Esophagus mucosa (tissue), 1 donor: ENCODE results near the gene POC5. TPM values are rescaled to one million over a fixed set of nuclear protein-coding genes. Genes with fewer than 3 reads are reported as not detected.
"Not testable (repeated sequence)": the region's sequence is repeated elsewhere in the genome, so short reads cannot be mapped to it uniquely, and the experiment has no call there.

Source experiments
- ATAC-seq: fragments of 200-7000 bp; cut with Tn5 transposase; one replicate; pipeline ENCODE4 v1.9.1; 2020
- total RNA-seq: library from RNA; stranded (reverse); gene quantifications from one replicate; pipeline ENCODE4 v1.2.4, GENCODE V29; 2023
- donor health status: DM: yes; HTN: yes; CAD: no.

The POC5 gene
- total RNA-seq = 5.5 TPM

GRCh38 chr5:75717082-75717922 is at the start of gene POC5:
POC5 (minus strand) TSS chr5:75717437; CDS start chr5:75712937, 4,500 bp downstream.
- ATAC-seq = peak; percentile 100

- no peak for ATAC-seq
Measured at GRCh38 chr5:75758116-75758515, 40.9 kb upstream of the POC5 start.

GRCh38 chr5:75756981-75757380 is 39.7 kb upstream of the POC5 start:
- ATAC-seq = no peak

- ATAC-seq = no peak
Measured at GRCh38 chr5:75756211-75756610, 39.0 kb upstream of the POC5 start.

GRCh38 chr5:75753182-75753581 is 35.9 kb upstream of the POC5 start:
- no peak for ATAC-seq

- ATAC-seq = no peak
Measured at GRCh38 chr5:75744355-75744754, 27.1 kb upstream of the POC5 start.

- ATAC-seq = no peak
Measured at GRCh38 chr5:75736273-75736672, 19.0 kb upstream of the POC5 start.

- ATAC-seq = peak; percentile 50
Measured at GRCh38 chr5:75734913-75735789, 17.9 kb upstream of the POC5 start.

GRCh38 chr5:75733767-75734166 is 16.5 kb upstream of the POC5 start:
- ATAC-seq = no peak

GRCh38 chr5:75731515-75731914 is 14.3 kb upstream of the POC5 start:
- not testable (repeated sequence) for ATAC-seq

- ATAC-seq = no peak
Measured at GRCh38 chr5:75729321-75729720, 12.1 kb upstream of the POC5 start.

- ATAC-seq = no peak
Measured at GRCh38 chr5:75727931-75728330, 10.7 kb upstream of the POC5 start.

- ATAC-seq = not testable (repeated sequence)
Measured at GRCh38 chr5:75726224-75726623, 9.0 kb upstream of the POC5 start.

- no peak for ATAC-seq
Measured at GRCh38 chr5:75723378-75723777, 6.1 kb upstream of the POC5 start.

- ATAC-seq = no peak
Measured at GRCh38 chr5:75721573-75721972, 4.3 kb upstream of the POC5 start.

- no peak for ATAC-seq
Measured at GRCh38 chr5:75720882-75721281, 3.6 kb upstream of the POC5 start.

GRCh38 chr5:75716715-75717081 is 539 bp downstream of the POC5 start:
- no peak for ATAC-seq

- ATAC-seq = no peak
Measured at GRCh38 chr5:75712091-75712490, 5.1 kb downstream of the POC5 start.

GRCh38 chr5:75711151-75711550 is 6.1 kb downstream of the POC5 start:
- ATAC-seq = no peak

GRCh38 chr5:75710637-75711036 is 6.6 kb downstream of the POC5 start:
- no peak for ATAC-seq

GRCh38 chr5:75707911-75708509 is 9.2 kb downstream of the POC5 start:
- ATAC-seq = no peak

- ATAC-seq = no peak
Measured at GRCh38 chr5:75706775-75707174, 10.5 kb downstream of the POC5 start.

GRCh38 chr5:75706016-75706415 is 11.2 kb downstream of the POC5 start:
- ATAC-seq = no peak
